ENCODE results near the gene KRT4. TPM values are rescaled to one million over a fixed set of nuclear protein-coding genes. Genes with fewer than 3 reads are reported as not detected.
"Not testable (repeated sequence)": the region's sequence is repeated elsewhere in the genome, so short reads cannot be mapped to it uniquely, and the experiment has no call there.

The KRT4 gene
- total RNA-seq, 4 donors from 2014 or later = 0.29 TPM; not detected in 3

GRCh38 chr12:52856787-52857186 lies 42.9 kb upstream of the KRT4 start:
- intact Hi-C loops (cut with DNase I) = no loop called here
- WGBS, 2 donors = 88 to 92% methylated on average over 3 of the region's 3 CpGs
- DNase-seq = no peak

DNA sequence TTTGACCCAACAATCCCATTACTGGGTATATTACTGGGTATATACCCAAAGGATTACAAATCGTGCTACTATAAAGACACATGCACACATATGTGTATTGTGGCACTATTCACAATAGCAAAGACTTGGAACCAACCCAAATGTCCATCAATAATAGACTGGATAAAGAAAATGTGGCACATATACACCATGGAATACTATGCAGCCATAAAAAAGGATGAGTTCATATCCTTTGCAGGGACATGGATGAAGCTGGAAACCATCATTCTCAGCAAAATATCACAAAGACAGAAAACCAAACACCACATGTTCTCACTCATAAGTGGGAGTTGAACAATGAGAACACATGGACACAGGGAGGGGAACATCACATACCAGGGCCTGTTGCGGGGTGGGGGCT lies 42.2 kb upstream of the KRT4 start:
- intact Hi-C loops (cut with DNase I); H3K4me3 ChIP-seq (replicated peaks in 1 of 3); DNase-seq; H3K4me1 ChIP-seq; H3K27me3 ChIP-seq; H3K27ac ChIP-seq; H3K9me3 ChIP-seq; H3K36me3 ChIP-seq: not testable (repeated sequence)
- 95 to 97% methylated on average over 2 of the region's 2 CpGs for WGBS, 2 donors

More at GRCh38 chr12:52856787-52857186, 42.9 kb upstream of the KRT4 start:
- H3K36me3 ChIP-seq = no peaks in the 10 kb centered on the region
- H3K4me3 ChIP-seq (replicated peaks in 1 of 3) = no peak overlapping the region
- no peaks in the 10 kb centered on the region for H3K27me3 ChIP-seq
- H3K4me1 ChIP-seq = no peaks in the 10 kb centered on the region
- no peaks in the 10 kb centered on the region for H3K9me3 ChIP-seq
- H3K27ac ChIP-seq = no peak overlapping the region
- TF ChIP-seq, protein P1, sequence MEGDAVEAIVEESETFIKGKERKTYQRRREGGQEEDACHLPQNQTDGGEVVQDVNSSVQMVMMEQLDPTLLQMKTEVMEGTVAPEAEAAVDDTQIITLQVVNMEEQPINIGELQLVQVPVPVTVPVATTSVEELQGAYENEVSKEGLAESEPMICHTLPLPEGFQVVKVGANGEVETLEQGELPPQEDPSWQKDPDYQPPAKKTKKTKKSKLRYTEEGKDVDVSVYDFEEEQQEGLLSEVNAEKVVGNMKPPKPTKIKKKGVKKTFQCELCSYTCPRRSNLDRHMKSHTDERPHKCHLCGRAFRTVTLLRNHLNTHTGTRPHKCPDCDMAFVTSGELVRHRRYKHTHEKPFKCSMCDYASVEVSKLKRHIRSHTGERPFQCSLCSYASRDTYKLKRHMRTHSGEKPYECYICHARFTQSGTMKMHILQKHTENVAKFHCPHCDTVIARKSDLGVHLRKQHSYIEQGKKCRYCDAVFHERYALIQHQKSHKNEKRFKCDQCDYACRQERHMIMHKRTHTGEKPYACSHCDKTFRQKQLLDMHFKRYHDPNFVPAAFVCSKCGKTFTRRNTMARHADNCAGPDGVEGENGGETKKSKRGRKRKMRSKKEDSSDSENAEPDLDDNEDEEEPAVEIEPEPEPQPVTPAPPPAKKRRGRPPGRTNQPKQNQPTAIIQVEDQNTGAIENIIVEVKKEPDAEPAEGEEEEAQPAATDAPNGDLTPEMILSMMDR (IDR thresholded peaks at IDR 0.05) = no peak
- TF ChIP-seq POLR2A (IDR thresholded peaks at IDR 0.05) = no peak

DNA sequence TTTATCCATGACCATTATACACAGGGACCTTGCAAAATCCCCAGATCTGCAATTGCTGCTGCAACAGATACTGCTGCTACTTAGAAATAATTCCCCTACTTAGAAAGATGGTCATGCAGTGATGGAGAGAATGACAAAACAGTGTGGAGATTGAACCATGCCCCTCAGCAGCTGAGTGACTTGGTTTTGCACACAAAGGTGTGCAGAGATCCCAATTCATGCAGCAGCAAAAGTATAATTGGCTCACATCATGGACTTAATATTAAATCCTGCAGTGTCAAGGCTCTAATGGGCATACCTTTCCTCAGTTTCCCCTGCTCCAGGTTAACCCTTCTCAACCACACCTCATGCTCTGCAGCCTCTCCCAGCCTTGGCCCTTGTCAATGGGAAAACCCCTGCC lies 37.9 kb upstream of the KRT4 start:
- no peaks in the 10 kb centered on the region for H3K36me3 ChIP-seq
- no peak for DNase-seq
- H3K27me3 ChIP-seq = no peaks in the 10 kb centered on the region
- H3K4me3 ChIP-seq (replicated peaks in 1 of 3) = no peak overlapping the region
- TF ChIP-seq, protein P1 (IDR thresholded peaks at IDR 0.05) = no peak
- TF ChIP-seq POLR2A (IDR thresholded peaks at IDR 0.05) = no peak
- intact Hi-C loops (cut with DNase I) = no loop called here
- H3K4me1 ChIP-seq = peaks cover 13 to 25% of the 10 kb centered on the region in 2 donors
- no peaks in the 10 kb centered on the region for H3K9me3 ChIP-seq
- H3K27ac ChIP-seq = no peak overlapping the region

DNA sequence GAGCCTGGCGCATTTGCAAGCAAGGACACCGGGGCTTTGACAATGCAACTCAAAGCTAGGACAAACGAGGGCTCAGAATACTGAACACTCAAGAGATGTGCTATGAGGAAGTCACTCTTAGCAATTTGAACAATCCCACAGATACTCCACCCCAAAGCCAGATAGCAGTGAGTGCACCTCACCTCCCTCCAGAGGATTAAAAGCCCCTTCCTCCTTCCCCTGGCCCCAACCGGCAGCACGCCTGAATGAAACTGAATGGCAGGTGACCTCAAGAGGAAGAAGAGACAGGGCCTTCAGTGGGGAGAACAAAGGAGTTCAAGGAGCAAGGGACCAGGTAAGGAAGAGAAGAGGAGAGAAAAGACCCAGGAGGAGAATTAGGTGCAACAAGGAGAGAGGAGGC lies 36.8 kb upstream of the KRT4 start:
- no peak for DNase-seq
- TF ChIP-seq POLR2A (IDR thresholded peaks at IDR 0.05) = no peak
- TF ChIP-seq, protein P1 (IDR thresholded peaks at IDR 0.05) = no peak
- H3K27me3 ChIP-seq = no peaks in the 10 kb centered on the region
- no peak overlapping the region for H3K27ac ChIP-seq
- intact Hi-C loops (cut with DNase I) = no loop called here
- no peaks in the 10 kb centered on the region for H3K9me3 ChIP-seq
- no peaks in the 10 kb centered on the region for H3K36me3 ChIP-seq
- H3K4me3 ChIP-seq (replicated peaks in 1 of 3) = no peak overlapping the region
- H3K4me1 ChIP-seq = peaks cover 13 to 25% of the 10 kb centered on the region in 2 donors
- WGBS, 2 donors = 82 to 85% methylated on average over 5 of the region's 5 CpGs

- H3K36me3 ChIP-seq = no peaks in the 10 kb centered on the region
- H3K4me1 ChIP-seq = peaks cover 13 to 25% of the 10 kb centered on the region in 2 donors
- no peak for DNase-seq
- 83% methylated on average over 6 of the region's 6 CpGs for WGBS, 2 donors
- H3K27me3 ChIP-seq = no peaks in the 10 kb centered on the region
- H3K4me3 ChIP-seq (replicated peaks in 1 of 3) = no peak overlapping the region
- H3K9me3 ChIP-seq = no peaks in the 10 kb centered on the region
- no peak overlapping the region for H3K27ac ChIP-seq
- intact Hi-C loops (cut with DNase I) = loop anchor here (10.0 kb wide), 1 partner anchor 75 kb away; the partner anchor contains the start of gene KRT76
- TF ChIP-seq POLR2A (IDR thresholded peaks at IDR 0.05) = no peak
- TF ChIP-seq, protein P1 (IDR thresholded peaks at IDR 0.05) = no peak
Observed at GRCh38 chr12:52849511-52849910, 35.6 kb upstream of the KRT4 start.
